Esophagus muscularis mucosa (tissue), 4 donors: ENCODE measurements around the gene MAGI2. TPM values are rescaled to one million over a fixed set of nuclear protein-coding genes. Genes with fewer than 3 reads are reported as not detected.

Experiments used
- DNase-seq: peaks from one replicate; pipeline ENCODE4 v3.0.0-alpha.2; 2017; ENCODE audit errors: extremely low spot score
- H3K27ac ChIP-seq, 4 donors: fragments of 200-600 bp; sonication (generic); replicated peaks in 1 of 4; 1 replicate in 3 of 4; 2 replicates in 1 of 4; pipeline ENCODE4 v1.5.1; 2016 to 2019; ENCODE audit warnings: mild to moderate bottlenecking in 1 of 4
- H3K27me3 ChIP-seq, 4 donors: fragments of 200-600 bp; sonication (generic); one replicate each; pipeline versions ENCODE4 v1.5.1 to v1.6.0; 2016 to 2019
- H3K36me3 ChIP-seq, 4 donors: fragments of 200-600 bp; sonication (generic); one replicate each; pipeline ENCODE4 v1.5.1; 2016 to 2019
- H3K4me1 ChIP-seq, 4 donors: fragments of 200-600 bp; sonication (generic); one replicate each; pipeline ENCODE4 v1.5.1; 2016 to 2019
- H3K4me3 ChIP-seq, 4 donors: fragments of 200-600 bp; sonication (generic); 1 replicate in 2 of 4; 2 replicates in 2 of 4; pipeline ENCODE4 v1.5.1; 2016 to 2019; ENCODE audit warnings: mild to moderate bottlenecking in 4 of 4, moderate library complexity in 1 of 4
- H3K9me3 ChIP-seq, 4 donors: fragments of 200-600 bp; sonication (generic); 1 replicate in 3 of 4; 2 replicates in 1 of 4; pipeline ENCODE4 v1.5.1; 2016 to 2019
- CTCF ChIP-seq, 3 experiments: fragments of 200-600 bp in 2 of 3; fragments of 450-650 bp in 1 of 3; sonication (generic) in 2 of 3; IDR thresholded peaks; one replicate each; pipeline ENCODE4 v1.5.1; 2017 to 2019; ENCODE audit warnings: antibody characterized with exemption in 3 of 3, mild to moderate bottlenecking in 2 of 3, moderate library complexity in 1 of 3
- EP300 ChIP-seq: sonication (generic); formaldehyde crosslinking; IDR thresholded peaks from one replicate; pipeline ENCODE4 v1.6.1; 2017; ENCODE audit warnings: antibody characterized with exemption
- POLR2A ChIP-seq: fragments of 450-650 bp; IDR thresholded peaks from one replicate; pipeline ENCODE4 v1.6.1; 2017; ENCODE audit warnings: antibody characterized with exemption, moderate library complexity, mild to moderate bottlenecking, low read depth
- POLR2AphosphoS5 ChIP-seq, 2 donors: sonication (generic); formaldehyde crosslinking; IDR thresholded peaks; one replicate each; pipeline ENCODE4 v1.6.1; 2017; ENCODE audit warnings: antibody characterized with exemption in 2 of 2
- WGBS: methylation state at CpG from one replicate; pipeline ENCODE4 v1.1.5; 2018; 5-methylcytosine and 5-hydroxymethylcytosine counted together
- intact Hi-C: fragments of 100-400 bp; cut with DNase I; formaldehyde crosslinking; loops from one replicate; pipeline ENCODE4 v1.15.1; 2023
- total RNA-seq, 4 donors: library from RNA; depleted of rRNA; stranded (reverse); fragments of >200 nt; gene quantifications; one replicate each; pipeline versions ENCODE4 v1.1.0 to v1.2.1, GENCODE V29; 2016

Gene MAGI2
- total RNA-seq, 4 donors from 2014 or later, result 14.4 to 22.3 (median 21.2) TPM

GRCh38 chr7:78879206-78879605, 574.3 kb downstream of the MAGI2 start:
- intact Hi-C loops, result no loop called here
- Histone ChIP-seq H3K4me1 (no peaks in the 10 kb centered on the region), H3K9me3 (peaks cover 0 to 34% (median 21%) of the 10 kb centered on the region in 4 donors), H3K27ac (no peak overlapping the region), H3K27me3 (no peaks in the 10 kb centered on the region), H3K36me3 (no peaks in the 10 kb centered on the region), H3K4me3 (no peak overlapping the region)
- TF ChIP-seq POLR2AphosphoS5 (IDR thresholded peaks at IDR 0.05) (no peak), CTCF (IDR thresholded peaks at IDR 0.05) (no peak), EP300 (no peak), POLR2A (no peak)
- DNase-seq, result no peak
- 79% methylated on average over 1 of the region's 1 CpG for WGBS

GRCh38 chr7:78873117-78873516, 580.4 kb downstream of the MAGI2 start:
- DNase-seq, result no peak
- Histone ChIP-seq H3K4me1 (no peaks in the 10 kb centered on the region), H3K27ac (no peak overlapping the region), H3K27me3 (no peaks in the 10 kb centered on the region), H3K9me3 (no peaks in the 10 kb centered on the region), H3K4me3 (no peak overlapping the region), H3K36me3 (no peaks in the 10 kb centered on the region)
- TF ChIP-seq CTCF (IDR thresholded peaks at IDR 0.05), result no peak
- TF ChIP-seq POLR2AphosphoS5 (IDR thresholded peaks at IDR 0.05), result no peak
- no peak for TF ChIP-seq POLR2A
- TF ChIP-seq EP300, result no peak
- 73% methylated on average over 5 of the region's 5 CpGs for WGBS
- intact Hi-C loops, result no loop called here

GRCh38 chr7:78864339-78864738, 589.1 kb downstream of the MAGI2 start:
- no peak overlapping the region for H3K4me3 ChIP-seq
- no peaks in the 10 kb centered on the region for H3K4me1 ChIP-seq
- TF ChIP-seq POLR2AphosphoS5 (IDR thresholded peaks at IDR 0.05) (no peak), EP300 (no peak), CTCF (IDR thresholded peaks at IDR 0.05) (no peak), POLR2A (no peak)
- H3K27ac ChIP-seq, result no peak overlapping the region
- no peaks in the 10 kb centered on the region for H3K9me3 ChIP-seq
- intact Hi-C loops, result no loop called here
- H3K36me3 ChIP-seq, result no peaks in the 10 kb centered on the region
- no peaks in the 10 kb centered on the region for H3K27me3 ChIP-seq
- DNase-seq, result no peak

GRCh38 chr7:78863281-78863680, 590.2 kb downstream of the MAGI2 start:
- no peaks in the 10 kb centered on the region for H3K27me3 ChIP-seq
- no peak for TF ChIP-seq POLR2AphosphoS5 (IDR thresholded peaks at IDR 0.05)
- no peak for TF ChIP-seq POLR2A
- no peak for TF ChIP-seq EP300
- no peak for TF ChIP-seq CTCF (IDR thresholded peaks at IDR 0.05)
- H3K4me3 ChIP-seq, result no peak overlapping the region
- intact Hi-C loops, result no loop called here
- no peaks in the 10 kb centered on the region for H3K9me3 ChIP-seq
- H3K4me1 ChIP-seq, result no peaks in the 10 kb centered on the region
- WGBS, result 73% methylated on average over 1 of the region's 1 CpG
- no peak for DNase-seq
- no peaks in the 10 kb centered on the region for H3K36me3 ChIP-seq
- no peak overlapping the region for H3K27ac ChIP-seq

GRCh38 chr7:78862411-78862900, 591.0 kb downstream of the MAGI2 start:
- no peaks in the 10 kb centered on the region for H3K9me3 ChIP-seq
- DNase-seq, result no peak
- no peak for TF ChIP-seq POLR2AphosphoS5 (IDR thresholded peaks at IDR 0.05)
- no peak for TF ChIP-seq CTCF (IDR thresholded peaks at IDR 0.05)
- TF ChIP-seq EP300, result no peak
- TF ChIP-seq POLR2A, result no peak
- no peaks in the 10 kb centered on the region for H3K36me3 ChIP-seq
- no peak overlapping the region for H3K27ac ChIP-seq
- intact Hi-C loops, result no loop called here
- H3K4me1 ChIP-seq, result no peaks in the 10 kb centered on the region
- no peak overlapping the region for H3K4me3 ChIP-seq
- H3K27me3 ChIP-seq, result no peaks in the 10 kb centered on the region
- 69% methylated on average over 3 of the region's 3 CpGs for whole genome bisulfite sequencing
